ENCODE measurements around the gene VSNL1.

DNA sequence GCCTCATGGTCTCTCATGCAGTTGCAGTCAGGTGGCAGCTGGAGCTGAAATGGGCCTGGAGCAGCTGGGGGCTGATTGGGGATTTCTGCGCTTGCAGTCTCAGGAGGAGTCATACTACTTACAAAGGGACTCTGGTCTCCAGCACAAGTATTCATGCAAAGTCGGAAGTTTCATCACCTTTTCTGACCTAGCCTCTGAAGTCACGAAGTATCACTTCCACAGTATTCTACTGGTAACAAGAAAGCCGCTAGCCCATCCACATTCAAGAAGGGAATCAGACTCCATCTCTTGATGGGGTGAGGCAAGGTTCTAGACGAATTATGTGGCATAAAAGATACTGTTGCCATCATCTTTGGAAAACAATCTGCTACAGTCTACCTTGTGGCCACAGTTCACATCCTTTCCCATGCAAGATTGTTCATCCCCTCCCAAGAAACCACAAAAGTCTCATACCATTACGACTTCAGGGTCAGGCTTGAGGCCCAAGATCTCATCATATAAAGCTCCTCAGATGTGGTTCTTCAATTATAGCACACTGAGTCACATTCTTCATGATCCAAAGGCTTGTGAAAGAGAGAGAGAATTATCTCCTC is 117.9 kb downstream of the VSNL1 start:
- no peak for TF ChIP-seq POLR2A (IDR thresholded peaks at IDR 0.05)
- TF ChIP-seq, protein P1, sequence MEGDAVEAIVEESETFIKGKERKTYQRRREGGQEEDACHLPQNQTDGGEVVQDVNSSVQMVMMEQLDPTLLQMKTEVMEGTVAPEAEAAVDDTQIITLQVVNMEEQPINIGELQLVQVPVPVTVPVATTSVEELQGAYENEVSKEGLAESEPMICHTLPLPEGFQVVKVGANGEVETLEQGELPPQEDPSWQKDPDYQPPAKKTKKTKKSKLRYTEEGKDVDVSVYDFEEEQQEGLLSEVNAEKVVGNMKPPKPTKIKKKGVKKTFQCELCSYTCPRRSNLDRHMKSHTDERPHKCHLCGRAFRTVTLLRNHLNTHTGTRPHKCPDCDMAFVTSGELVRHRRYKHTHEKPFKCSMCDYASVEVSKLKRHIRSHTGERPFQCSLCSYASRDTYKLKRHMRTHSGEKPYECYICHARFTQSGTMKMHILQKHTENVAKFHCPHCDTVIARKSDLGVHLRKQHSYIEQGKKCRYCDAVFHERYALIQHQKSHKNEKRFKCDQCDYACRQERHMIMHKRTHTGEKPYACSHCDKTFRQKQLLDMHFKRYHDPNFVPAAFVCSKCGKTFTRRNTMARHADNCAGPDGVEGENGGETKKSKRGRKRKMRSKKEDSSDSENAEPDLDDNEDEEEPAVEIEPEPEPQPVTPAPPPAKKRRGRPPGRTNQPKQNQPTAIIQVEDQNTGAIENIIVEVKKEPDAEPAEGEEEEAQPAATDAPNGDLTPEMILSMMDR (IDR thresholded peaks at IDR 0.05), result no peak
